ENCODE data around the gene FOXO3B. TPM values are rescaled to one million over a fixed set of nuclear protein-coding genes. Genes with fewer than 3 reads are reported as not detected.
A peak's percentile ranks its signal among the peaks of the same experiment; 100 is the strongest.
"Not testable (repeated sequence)": the region's sequence is repeated elsewhere in the genome, so short reads cannot be mapped to it uniquely, and the experiment has no call there.

Gene FOXO3B
- total RNA-seq = 1 to 10 TPM; 4.7 to 8.5 TPM

- Histone ChIP-seq H3K27ac (peak within 1 kb of the TSS; percentile 26 to 62), H3K4me3 (peak within 1 kb of the TSS; percentile 55 to 59)
- not testable (repeated sequence) for H3K27me3 ChIP-seq, H3K9me3 ChIP-seq, H3K4me1 ChIP-seq, H3K36me3 ChIP-seq
- DNase-seq (ENCODE audit: low spot score) = peak; percentile 93
Observed at GRCh38 chr17:18681767-18682571, at the start of gene FOXO3B. TSS of gene FOXO3B (minus strand) at chr17:18682314. CDS start at chr17:18681651, 663 bp downstream.

GRCh38 chr17:18723509-18723908, 41.4 kb upstream of the FOXO3B start:
- H3K9me3 ChIP-seq; H3K4me1 ChIP-seq; H3K4me3 ChIP-seq; H3K36me3 ChIP-seq; H3K27me3 ChIP-seq; H3K27ac ChIP-seq; DNase-seq (ENCODE audit: low spot score): not testable (repeated sequence)

- DNase-seq (ENCODE audit: low spot score); H3K9me3 ChIP-seq; H3K27me3 ChIP-seq; H3K4me3 ChIP-seq; H3K4me1 ChIP-seq; H3K27ac ChIP-seq; H3K36me3 ChIP-seq: not testable (repeated sequence)
Observed at GRCh38 chr17:18722612-18723011, 40.5 kb upstream of the FOXO3B start.

GRCh38 chr17:18721775-18722547, 39.8 kb upstream of the FOXO3B start:
- not testable (repeated sequence) for H3K27ac ChIP-seq; H3K36me3 ChIP-seq; H3K27me3 ChIP-seq; H3K9me3 ChIP-seq; H3K4me1 ChIP-seq; H3K4me3 ChIP-seq; DNase-seq (ENCODE audit: low spot score)

GRCh38 chr17:18719428-18720110, 37.5 kb upstream of the FOXO3B start:
- DNase-seq (ENCODE audit: low spot score); H3K4me3 ChIP-seq; H3K36me3 ChIP-seq; H3K27ac ChIP-seq; H3K4me1 ChIP-seq; H3K27me3 ChIP-seq; H3K9me3 ChIP-seq: not testable (repeated sequence)

GRCh38 chr17:18718643-18719427, 36.7 kb upstream of the FOXO3B start:
- not testable (repeated sequence) for H3K4me1 ChIP-seq; DNase-seq (ENCODE audit: low spot score); H3K27me3 ChIP-seq; H3K9me3 ChIP-seq; H3K27ac ChIP-seq; H3K36me3 ChIP-seq; H3K4me3 ChIP-seq

GRCh38 chr17:18712354-18712999, 30.4 kb upstream of the FOXO3B start:
- H3K4me3 ChIP-seq, H3K27ac ChIP-seq, H3K4me1 ChIP-seq, H3K9me3 ChIP-seq, H3K36me3 ChIP-seq, H3K27me3 ChIP-seq: not testable (repeated sequence)
- peak; percentile 75 for DNase-seq (ENCODE audit: low spot score)
- peak; percentile 39 to 64 for TF ChIP-seq CTCF (IDR thresholded peaks at IDR 0.05)

GRCh38 chr17:18708215-18708614, 26.1 kb upstream of the FOXO3B start:
- H3K9me3 ChIP-seq; H3K4me3 ChIP-seq; H3K4me1 ChIP-seq; H3K27ac ChIP-seq; DNase-seq (ENCODE audit: low spot score); H3K36me3 ChIP-seq; H3K27me3 ChIP-seq: not testable (repeated sequence)

- H3K9me3 ChIP-seq; H3K4me1 ChIP-seq; DNase-seq (ENCODE audit: low spot score): not testable (repeated sequence)
Observed at GRCh38 chr17:18705955-18706354, 23.8 kb upstream of the FOXO3B start.

GRCh38 chr17:18698473-18699103, 16.5 kb upstream of the FOXO3B start:
- not testable (repeated sequence) for H3K9me3 ChIP-seq; H3K4me1 ChIP-seq; H3K27me3 ChIP-seq; DNase-seq (ENCODE audit: low spot score); H3K36me3 ChIP-seq
- Histone ChIP-seq H3K27ac (peak overlapping the region; percentile 50 to 53), H3K4me3 (peak overlapping the region; percentile 42 to 55)

More at GRCh38 chr17:18705955-18706354, 23.8 kb upstream of the FOXO3B start:
- not testable (repeated sequence) for H3K4me3 ChIP-seq, H3K27me3 ChIP-seq, H3K27ac ChIP-seq, H3K36me3 ChIP-seq

- H3K27me3 ChIP-seq; H3K4me1 ChIP-seq; H3K36me3 ChIP-seq; DNase-seq (ENCODE audit: low spot score); H3K4me3 ChIP-seq; H3K27ac ChIP-seq; H3K9me3 ChIP-seq: not testable (repeated sequence)
Observed at GRCh38 chr17:18695143-18695542, 13.0 kb upstream of the FOXO3B start.

GRCh38 chr17:18682668-18683067, 554 bp upstream of the FOXO3B start:
- Histone ChIP-seq H3K4me3 (peak overlapping the region; percentile 55 to 59), H3K27ac (peak overlapping the region in 1 of 2 donors; percentile 26)

More at GRCh38 chr17:18682668-18683067, 554 bp upstream of the FOXO3B start:
- H3K4me1 ChIP-seq; H3K36me3 ChIP-seq; H3K27me3 ChIP-seq; DNase-seq (ENCODE audit: low spot score); H3K9me3 ChIP-seq: not testable (repeated sequence)
